OCI-LY7 (cell line): Measurements from ENCODE around the gene GCNT2.

Source experiments
- EZH2phosphoT487 ChIP-seq: fragments of 200-600 bp; sonication (generic); IDR thresholded peaks from 2 replicates; pipeline ENCODE4 v1.6.1; 2018; ENCODE audit warnings: low read depth, borderline replicate concordance, mild to moderate bottlenecking, mixed run types, antibody characterized with exemption, low read length, moderate library complexity, mixed read lengths
- TF ChIP-seq, protein P1 (sequence below): fragments of 200-600 bp; sonication (generic); conservative IDR thresholded peaks from 2 replicates; pipeline ENCODE4 v1.5.1; 2014; ENCODE audit warnings: mild to moderate bottlenecking, antibody characterized with exemption, low read length, moderate library complexity, mixed read lengths

DNA sequence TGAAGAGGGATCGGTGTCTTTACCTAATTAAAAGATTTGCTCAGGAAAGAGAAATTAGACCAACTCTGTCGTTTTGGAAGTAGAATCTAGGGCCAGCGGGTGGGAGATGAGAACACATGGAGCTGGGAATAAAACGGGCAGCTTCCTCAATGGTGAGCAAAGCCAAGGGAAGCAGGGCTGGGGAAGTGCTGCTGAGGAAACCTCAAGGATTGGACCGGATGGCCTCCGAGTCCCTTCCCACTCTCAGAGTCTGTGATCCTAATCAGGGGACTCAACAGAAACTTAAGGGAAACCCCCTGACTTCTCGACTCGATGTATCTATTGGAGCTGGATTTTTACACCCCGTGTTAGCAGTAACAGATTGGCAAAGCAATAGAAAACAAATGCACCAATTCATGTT lies 10.8 kb downstream of the GCNT2 start:
- TF ChIP-seq, protein P1, sequence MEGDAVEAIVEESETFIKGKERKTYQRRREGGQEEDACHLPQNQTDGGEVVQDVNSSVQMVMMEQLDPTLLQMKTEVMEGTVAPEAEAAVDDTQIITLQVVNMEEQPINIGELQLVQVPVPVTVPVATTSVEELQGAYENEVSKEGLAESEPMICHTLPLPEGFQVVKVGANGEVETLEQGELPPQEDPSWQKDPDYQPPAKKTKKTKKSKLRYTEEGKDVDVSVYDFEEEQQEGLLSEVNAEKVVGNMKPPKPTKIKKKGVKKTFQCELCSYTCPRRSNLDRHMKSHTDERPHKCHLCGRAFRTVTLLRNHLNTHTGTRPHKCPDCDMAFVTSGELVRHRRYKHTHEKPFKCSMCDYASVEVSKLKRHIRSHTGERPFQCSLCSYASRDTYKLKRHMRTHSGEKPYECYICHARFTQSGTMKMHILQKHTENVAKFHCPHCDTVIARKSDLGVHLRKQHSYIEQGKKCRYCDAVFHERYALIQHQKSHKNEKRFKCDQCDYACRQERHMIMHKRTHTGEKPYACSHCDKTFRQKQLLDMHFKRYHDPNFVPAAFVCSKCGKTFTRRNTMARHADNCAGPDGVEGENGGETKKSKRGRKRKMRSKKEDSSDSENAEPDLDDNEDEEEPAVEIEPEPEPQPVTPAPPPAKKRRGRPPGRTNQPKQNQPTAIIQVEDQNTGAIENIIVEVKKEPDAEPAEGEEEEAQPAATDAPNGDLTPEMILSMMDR: no peak
- no peak for TF ChIP-seq EZH2phosphoT487
